Gastroesophageal sphincter (tissue), 4 donors: ENCODE data around the gene SPCS2. TPM values are rescaled to one million over a fixed set of nuclear protein-coding genes. Genes with fewer than 3 reads are reported as not detected.
"Not testable (repeated sequence)": the region's sequence is repeated elsewhere in the genome, so short reads cannot be mapped to it uniquely, and the experiment has no call there.

ENCODE experiments used
- ATAC-seq: fragments of 150-250 bp; one replicate; pipeline ENCODE4 v1.9.1; 2016; ENCODE audit warnings: mild to moderate bottlenecking, moderate library complexity
- H3K27ac ChIP-seq, 4 donors: fragments of 200-600 bp; sonication (generic) in 3 of 4; 1 replicate in 3 of 4; 2 replicates in 1 of 4; pipeline ENCODE4 v1.5.1; 2016 to 2019
- H3K27me3 ChIP-seq: fragments of 200-600 bp; sonication (generic); one replicate; pipeline ENCODE4 v1.5.1; 2019
- H3K36me3 ChIP-seq, 2 donors: fragments of 200-600 bp; sonication (generic); one replicate each; pipeline ENCODE4 v1.5.1; 2019; ENCODE audit warnings: control low read depth in 1 of 2
- H3K4me1 ChIP-seq, 3 donors: fragments of 200-600 bp; sonication (generic); 1 replicate in 2 of 3; 2 replicates in 1 of 3; pipeline ENCODE4 v1.5.1; 2016 to 2019; ENCODE audit warnings: control low read depth in 2 of 3
- H3K4me3 ChIP-seq, 2 donors: fragments of 200-600 bp; sonication (generic); one replicate each; pipeline ENCODE4 v1.5.1; 2019; ENCODE audit warnings: mild to moderate bottlenecking in 1 of 2, moderate library complexity in 1 of 2
- H3K9me3 ChIP-seq, 3 donors: fragments of 200-600 bp; sonication (generic); one replicate each; pipeline ENCODE4 v1.5.1; 2017 to 2019; ENCODE audit warnings: control low read depth in 2 of 3
- EP300 ChIP-seq: sonication (generic); formaldehyde crosslinking; IDR thresholded peaks from one replicate; pipeline ENCODE4 v1.6.1; 2017; ENCODE audit warnings: antibody characterized with exemption, mild to moderate bottlenecking
- POLR2A ChIP-seq, 2 donors: fragments of 450-650 bp; IDR thresholded peaks; one replicate each; pipeline ENCODE4 v1.6.1; 2017; ENCODE audit warnings: antibody characterized with exemption in 2 of 2, mild to moderate bottlenecking in 2 of 2, moderate library complexity in 1 of 2
- POLR2AphosphoS5 ChIP-seq: sonication (generic); formaldehyde crosslinking; IDR thresholded peaks from one replicate; pipeline ENCODE4 v1.6.1; 2017; ENCODE audit warnings: antibody characterized with exemption
- WGBS, 2 donors: methylation state at CpG; one replicate each; pipeline ENCODE4 v1.1.5; 2018; ENCODE audit warnings: low coverage in 1 of 2; 5-methylcytosine and 5-hydroxymethylcytosine counted together
- total RNA-seq, 4 donors: library from RNA; depleted of rRNA; stranded (reverse); fragments of >200 nt; gene quantifications; one replicate each; pipeline ENCODE4 v1.1.0, GENCODE V29; 2016
- TF ChIP-seq, protein P1 (sequence below), 4 experiments: fragments of 200-600 bp in 2 of 4; fragments of 450-650 bp in 2 of 4; sonication (generic) in 1 of 4; IDR thresholded peaks; one replicate each; pipeline ENCODE4 v1.5.1; 2017 to 2019; ENCODE audit warnings: antibody characterized with exemption in 4 of 4, mild to moderate bottlenecking in 2 of 4, moderate library complexity in 2 of 4

SPCS2 gene
- total RNA-seq, 4 donors from 2014 or later: 27.2 to 49.5 (median 37.0) TPM

DNA sequence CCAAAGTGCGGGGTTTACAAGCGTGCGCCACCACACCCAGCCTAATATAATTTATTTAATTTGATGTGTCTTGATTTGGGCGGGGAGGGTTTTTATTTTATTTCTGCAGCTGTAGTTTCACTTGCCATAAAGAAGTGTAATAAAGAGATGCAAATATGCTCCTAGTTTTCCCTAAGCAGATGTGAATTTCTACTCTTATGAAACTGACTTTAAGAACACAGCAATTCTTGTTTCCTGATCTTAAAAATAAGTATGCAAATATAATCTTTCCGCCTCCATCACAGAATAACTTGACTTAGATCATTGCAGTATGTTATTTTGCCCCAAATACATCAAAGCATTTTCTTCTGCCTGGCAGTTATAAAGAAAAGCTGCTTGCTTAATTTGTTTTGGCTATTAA, 4.4 kb downstream of the SPCS2 start:
- TF ChIP-seq, protein P1, sequence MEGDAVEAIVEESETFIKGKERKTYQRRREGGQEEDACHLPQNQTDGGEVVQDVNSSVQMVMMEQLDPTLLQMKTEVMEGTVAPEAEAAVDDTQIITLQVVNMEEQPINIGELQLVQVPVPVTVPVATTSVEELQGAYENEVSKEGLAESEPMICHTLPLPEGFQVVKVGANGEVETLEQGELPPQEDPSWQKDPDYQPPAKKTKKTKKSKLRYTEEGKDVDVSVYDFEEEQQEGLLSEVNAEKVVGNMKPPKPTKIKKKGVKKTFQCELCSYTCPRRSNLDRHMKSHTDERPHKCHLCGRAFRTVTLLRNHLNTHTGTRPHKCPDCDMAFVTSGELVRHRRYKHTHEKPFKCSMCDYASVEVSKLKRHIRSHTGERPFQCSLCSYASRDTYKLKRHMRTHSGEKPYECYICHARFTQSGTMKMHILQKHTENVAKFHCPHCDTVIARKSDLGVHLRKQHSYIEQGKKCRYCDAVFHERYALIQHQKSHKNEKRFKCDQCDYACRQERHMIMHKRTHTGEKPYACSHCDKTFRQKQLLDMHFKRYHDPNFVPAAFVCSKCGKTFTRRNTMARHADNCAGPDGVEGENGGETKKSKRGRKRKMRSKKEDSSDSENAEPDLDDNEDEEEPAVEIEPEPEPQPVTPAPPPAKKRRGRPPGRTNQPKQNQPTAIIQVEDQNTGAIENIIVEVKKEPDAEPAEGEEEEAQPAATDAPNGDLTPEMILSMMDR (IDR thresholded peaks at IDR 0.05): no peak
- no peak for TF ChIP-seq POLR2AphosphoS5
- no peak for TF ChIP-seq POLR2A (IDR thresholded peaks at IDR 0.05)
- no peak for TF ChIP-seq EP300
- ATAC-seq: no peak
- Histone ChIP-seq H3K4me3 (no peak overlapping the region), H3K4me1 (peaks cover 2 to 65% (median 20%) of the 10 kb centered on the region in 3 donors), H3K27me3 (no peaks in the 10 kb centered on the region), H3K27ac (no peak overlapping the region), H3K36me3 (peaks cover 0 to 3% of the 10 kb centered on the region in 2 donors), H3K9me3 (no peaks in the 10 kb centered on the region)
- 96 to 100% methylated on average over 5 of the region's 5 CpGs for WGBS, 2 donors

DNA sequence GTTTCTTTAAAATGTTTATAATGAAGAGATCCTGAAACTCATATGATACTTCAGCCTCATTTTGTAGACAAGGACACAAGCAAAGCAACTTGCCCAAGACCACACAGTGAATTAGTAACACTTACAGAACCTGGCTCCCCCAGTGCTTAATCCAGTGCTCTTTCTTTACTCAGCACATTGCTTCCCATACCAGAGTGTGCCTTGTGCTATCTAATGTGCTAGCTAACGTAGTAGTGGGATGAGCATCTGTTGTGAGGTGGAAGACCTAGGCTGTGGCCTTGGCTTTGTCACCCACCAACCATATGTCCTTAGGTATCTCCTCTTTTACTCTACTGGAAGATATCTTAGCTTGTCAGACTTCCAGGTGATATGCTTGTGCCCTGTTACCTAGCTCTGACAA, 5.1 kb downstream of the SPCS2 start:
- Histone ChIP-seq H3K9me3 (no peaks in the 10 kb centered on the region), H3K4me1 (peaks cover 2 to 71% (median 20%) of the 10 kb centered on the region in 3 donors), H3K4me3 (no peak overlapping the region), H3K36me3 (peaks cover 0 to 3% of the 10 kb centered on the region in 2 donors), H3K27me3 (no peaks in the 10 kb centered on the region), H3K27ac (no peak overlapping the region)
- 88% methylated on average over 1 of the region's 1 CpG; no CpG with 5 or more reads in 1 of the 2 donors for WGBS, 2 donors
- no peak for ATAC-seq
- TF ChIP-seq EP300 (no peak), POLR2A (IDR thresholded peaks at IDR 0.05) (no peak), POLR2AphosphoS5 (no peak)
- TF ChIP-seq, protein P1 (IDR thresholded peaks at IDR 0.05): no peak

DNA sequence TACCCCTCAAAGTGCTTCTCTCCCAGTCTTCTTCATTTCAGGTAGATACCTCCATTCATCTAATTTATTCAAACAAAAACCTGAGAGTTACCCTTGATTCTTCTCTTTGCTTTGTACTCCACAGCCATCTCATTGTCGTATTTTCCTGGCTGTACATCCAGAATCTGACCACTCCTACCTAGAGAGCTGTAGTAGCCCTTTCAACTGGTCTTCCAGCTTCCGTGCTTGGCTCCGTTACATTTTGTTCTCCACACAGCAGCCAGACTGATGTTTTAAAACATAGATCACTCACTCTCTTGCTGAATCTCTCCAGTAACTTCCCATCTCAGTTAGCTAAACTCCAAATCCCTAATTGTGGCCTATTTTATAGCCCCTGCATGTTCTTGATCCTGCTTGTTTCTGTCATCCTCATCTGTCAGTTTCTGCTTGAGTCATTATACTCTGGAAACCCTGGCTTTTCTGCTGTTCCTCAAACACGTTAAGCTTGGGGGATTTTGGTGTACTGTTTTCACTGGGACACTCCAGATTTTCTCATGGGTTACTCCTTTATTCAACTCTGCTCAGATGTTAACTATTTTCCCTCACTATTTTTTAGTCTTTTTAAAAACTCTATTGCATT, 7.4 kb downstream of the SPCS2 start:
- peaks cover 0 to 7% of the 10 kb centered on the region in 2 donors for H3K36me3 ChIP-seq
- 45 to 52% methylated on average over 4 of the region's 4 CpGs for WGBS, 2 donors
- H3K4me3 ChIP-seq: no peak overlapping the region
- H3K27ac ChIP-seq: peak overlapping the region in 1 of 4 donors; percentile 1
- no peak for ATAC-seq
- H3K9me3 ChIP-seq: no peaks in the 10 kb centered on the region
- no peak for TF ChIP-seq EP300
- H3K4me1 ChIP-seq: peaks cover 2 to 75% (median 6%) of the 10 kb centered on the region in 3 donors
- H3K27me3 ChIP-seq: no peaks in the 10 kb centered on the region

DNA sequence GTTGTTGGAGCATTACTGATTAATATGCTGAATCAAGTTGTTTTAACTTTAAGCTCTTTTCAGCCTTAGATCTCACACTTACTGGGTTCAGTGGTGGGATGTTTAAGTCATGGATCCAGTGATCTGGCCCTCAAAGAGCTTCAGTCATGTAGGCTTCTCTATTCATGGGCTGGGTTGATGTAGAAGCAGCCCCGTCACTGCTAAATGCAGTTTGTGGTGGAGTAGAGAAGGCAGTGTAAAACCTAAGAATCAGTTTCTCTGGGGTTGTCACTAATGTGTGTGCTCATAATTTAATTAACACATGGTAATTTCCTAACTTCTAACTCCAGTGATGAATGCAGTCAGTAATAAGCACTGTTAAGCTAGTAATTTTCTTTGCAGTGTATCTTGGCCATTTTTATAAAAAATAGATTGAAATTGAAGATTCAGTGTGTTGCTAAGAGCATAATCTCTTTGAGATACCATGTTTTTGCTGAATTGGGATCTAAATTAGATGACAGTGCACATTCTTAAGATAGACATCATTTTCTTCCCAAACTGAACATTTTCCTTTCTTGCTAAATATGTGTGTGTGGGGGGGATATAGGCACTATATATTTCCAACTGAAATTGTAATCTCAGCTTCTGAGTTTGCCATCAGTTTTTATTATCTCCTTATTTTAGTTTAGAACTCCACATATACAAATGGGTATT, 9.0 kb downstream of the SPCS2 start:
- H3K4me3 ChIP-seq: no peak overlapping the region

DNA sequence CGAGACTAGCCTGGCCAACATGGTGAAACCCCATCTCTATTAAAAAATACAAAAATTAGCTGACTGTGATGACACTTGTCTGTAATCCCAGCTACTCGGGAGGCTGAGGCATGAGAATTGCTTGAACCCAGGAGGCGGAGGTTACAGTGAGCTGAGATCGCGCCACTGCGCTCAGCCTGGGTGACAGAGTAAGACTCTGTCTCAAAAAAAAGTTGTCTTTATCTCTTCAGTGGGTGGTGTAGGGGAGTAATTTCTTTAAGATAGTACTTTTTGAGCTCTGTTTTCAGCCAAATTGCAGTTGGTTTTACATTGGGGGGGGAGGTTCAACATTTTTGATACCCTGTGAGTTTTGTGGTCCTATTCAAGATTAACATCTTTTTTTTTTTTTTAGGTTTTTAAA, 11.1 kb downstream of the SPCS2 start:
- not testable (repeated sequence) for H3K4me3 ChIP-seq, H3K36me3 ChIP-seq, ATAC-seq, H3K27ac ChIP-seq, H3K9me3 ChIP-seq, H3K27me3 ChIP-seq
- WGBS, 2 donors: 92 to 97% methylated on average over 5 to 6 of the region's 6 CpGs
- H3K4me1 ChIP-seq: peaks cover 4 to 80% (median 6%) of the 10 kb centered on the region in 3 donors

More for the DNA sequence above, 9.0 kb downstream of the SPCS2 start:
- Histone ChIP-seq H3K4me1 (peaks cover 3 to 81% (median 5%) of the 10 kb centered on the region in 3 donors), H3K36me3 (peaks cover 0 to 7% of the 10 kb centered on the region in 2 donors), H3K27ac (no peak overlapping the region), H3K9me3 (no peaks in the 10 kb centered on the region), H3K27me3 (no peaks in the 10 kb centered on the region)
- WGBS, 2 donors: 83% methylated on average over 1 of the region's 1 CpG; no CpG with 5 or more reads in 1 of the 2 donors
- ATAC-seq: no peak
- TF ChIP-seq EP300 (no peak), POLR2A (IDR thresholded peaks at IDR 0.05) (no peak), POLR2AphosphoS5 (no peak)
- TF ChIP-seq, protein P1 (IDR thresholded peaks at IDR 0.05): no peak

DNA sequence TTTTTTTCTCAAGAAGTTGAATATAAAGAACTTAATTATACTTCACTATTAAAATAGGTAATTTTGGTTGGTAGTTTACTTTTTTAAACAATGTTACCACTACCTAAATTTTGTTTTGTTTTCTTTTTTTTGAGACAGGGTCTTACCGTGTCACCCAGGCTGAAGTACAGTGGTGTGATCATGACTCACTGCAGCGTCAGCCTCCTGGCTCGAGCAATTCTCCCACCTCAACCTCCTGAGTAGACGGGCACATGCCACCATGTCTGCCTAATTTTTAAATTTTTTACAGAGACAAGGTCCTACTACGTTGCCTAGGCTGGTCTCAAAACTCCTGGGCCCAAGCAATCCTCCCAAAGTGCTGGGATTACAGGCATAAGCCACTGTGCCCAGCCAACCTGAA, 17.6 kb downstream of the SPCS2 start:
- 81 to 86% methylated on average over 5 of the region's 5 CpGs for WGBS, 2 donors
- peaks cover 4 to 23% (median 4%) of the 10 kb centered on the region in 3 donors for H3K4me1 ChIP-seq
- no peaks in the 10 kb centered on the region for H3K9me3 ChIP-seq
- peaks cover 0 to 52% of the 10 kb centered on the region in 2 donors for H3K36me3 ChIP-seq
- no peak overlapping the region for H3K27ac ChIP-seq
- H3K27me3 ChIP-seq: no peaks in the 10 kb centered on the region
- no peak overlapping the region for H3K4me3 ChIP-seq
- TF ChIP-seq POLR2AphosphoS5: no peak
- ATAC-seq: no peak
